ENCODE measurements around the gene TMED5. TPM values are rescaled to one million over a fixed set of nuclear protein-coding genes. Genes with fewer than 3 reads are reported as not detected.
"Not testable (repeated sequence)": the region's sequence is repeated elsewhere in the genome, so short reads cannot be mapped to it uniquely, and the experiment has no call there.

The TMED5 gene
- total and polyA plus RNA-seq, 4 experiments from 2014 or later, result 23.2 to 60.8 (median 48.3) TPM

DNA sequence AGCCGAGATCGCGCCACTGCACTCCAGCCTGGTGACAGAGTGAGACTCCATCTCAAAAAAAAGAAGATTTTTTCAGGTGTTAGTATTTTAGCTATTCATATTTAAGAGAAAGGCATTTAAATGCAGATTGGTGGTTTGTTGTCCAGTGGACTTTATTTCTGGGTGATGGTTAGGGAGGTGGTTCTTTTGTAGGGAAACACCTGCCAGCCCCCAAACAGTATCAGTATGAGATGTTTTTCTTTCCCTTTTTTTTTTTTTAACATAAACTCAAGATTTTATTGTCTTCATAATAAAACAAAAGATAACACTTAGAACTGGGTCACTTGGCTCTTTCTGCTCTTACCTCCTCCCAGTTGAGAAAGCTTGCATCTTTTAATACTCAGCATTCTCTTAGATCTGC is 10.2 kb upstream of the TMED5 start:
- no peak for DNase-seq
- Histone ChIP-seq H3K27me3 (ENCODE audit: insufficient read depth, low read length) (no peaks in the 10 kb centered on the region), H3K4me3 (ENCODE audit: low read length in 2 of 2) (no peak overlapping the region), H3K4me1 (ENCODE audit: insufficient read depth, low read length) (peaks cover under 1% of the 10 kb centered on the region), H3K27ac (ENCODE audit: low read depth, low read length) (no peak overlapping the region), H3K36me3 (ENCODE audit: insufficient read depth, low read length) (no peaks in the 10 kb centered on the region), H3K9me3 (ENCODE audit: control insufficient read depth in 1 of 2, low read length in 2 of 2) (no peaks in the 10 kb centered on the region)
- POLR2A ChIA-PET (ENCODE audit: partially characterized antibody), result no interaction called here
- intact Hi-C loops (cut with micrococcal nuclease), result no loop called here
- peak overlapping the region in 1 of 7 donors; percentile 32 for H3K27ac Mint-ChIP-seq
- no peaks in the 10 kb centered on the region for H3K9me3 Mint-ChIP-seq
- H3K27me3 Mint-ChIP-seq, result no peaks in the 10 kb centered on the region
- peaks cover 4 to 23% (median 11%) of the 10 kb centered on the region in 4 donors for H3K4me1 Mint-ChIP-seq
- no peak overlapping the region for H3K4me3 Mint-ChIP-seq
- peaks cover 7 to 29% of the 10 kb centered on the region in 2 donors for H3K36me3 Mint-ChIP-seq
- CTCF ChIA-PET (ENCODE audit: partially characterized antibody), result no interaction called here

DNA sequence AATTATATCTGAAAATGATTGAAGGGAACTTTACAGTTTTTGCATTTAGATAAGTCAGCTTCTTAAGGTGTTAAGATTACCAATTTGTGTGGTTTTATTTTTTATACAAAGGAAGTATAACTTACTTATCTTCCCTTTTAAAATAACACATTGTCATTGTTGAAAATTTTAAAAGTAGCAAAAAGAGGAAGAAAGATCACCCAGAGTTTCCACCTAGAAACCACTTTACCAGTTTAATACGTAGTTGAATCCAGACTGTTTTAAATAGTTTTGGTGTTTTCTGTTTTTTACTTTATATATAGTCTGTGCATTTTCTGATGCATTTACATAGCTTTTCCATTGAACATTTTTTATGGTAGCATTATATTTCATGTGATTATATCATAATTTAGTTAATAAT is 6.5 kb upstream of the TMED5 start:
- ChIA-PET CTCF (ENCODE audit: partially characterized antibody) (no interaction called here), POLR2A (ENCODE audit: partially characterized antibody) (no interaction called here)
- intact Hi-C loops (cut with micrococcal nuclease), result loop anchor here (10.0 kb wide), 1 partner anchor 718 kb away; the partner anchor contains the start of gene GCLM
- Mint-ChIP-seq H3K9me3 (no peaks in the 10 kb centered on the region), H3K27me3 (no peaks in the 10 kb centered on the region), H3K36me3 (peaks cover 5 to 19% of the 10 kb centered on the region in 2 donors), H3K27ac (no peak overlapping the region), H3K4me1 (peaks cover 14 to 49% (median 24%) of the 10 kb centered on the region in 4 donors), H3K4me3 (no peak overlapping the region)
- no peak overlapping the region for H3K4me3 ChIP-seq (ENCODE audit: low read length in 2 of 2)
- no peaks in the 10 kb centered on the region for H3K36me3 ChIP-seq (ENCODE audit: insufficient read depth, low read length)
- no peak overlapping the region for H3K27ac ChIP-seq (ENCODE audit: low read depth, low read length)
- H3K4me1 ChIP-seq (ENCODE audit: insufficient read depth, low read length), result peaks cover 22% of the 10 kb centered on the region
- no peak for DNase-seq
- no peaks in the 10 kb centered on the region for H3K27me3 ChIP-seq (ENCODE audit: insufficient read depth, low read length)
- H3K9me3 ChIP-seq (ENCODE audit: control insufficient read depth in 1 of 2, low read length in 2 of 2), result no peaks in the 10 kb centered on the region

DNA sequence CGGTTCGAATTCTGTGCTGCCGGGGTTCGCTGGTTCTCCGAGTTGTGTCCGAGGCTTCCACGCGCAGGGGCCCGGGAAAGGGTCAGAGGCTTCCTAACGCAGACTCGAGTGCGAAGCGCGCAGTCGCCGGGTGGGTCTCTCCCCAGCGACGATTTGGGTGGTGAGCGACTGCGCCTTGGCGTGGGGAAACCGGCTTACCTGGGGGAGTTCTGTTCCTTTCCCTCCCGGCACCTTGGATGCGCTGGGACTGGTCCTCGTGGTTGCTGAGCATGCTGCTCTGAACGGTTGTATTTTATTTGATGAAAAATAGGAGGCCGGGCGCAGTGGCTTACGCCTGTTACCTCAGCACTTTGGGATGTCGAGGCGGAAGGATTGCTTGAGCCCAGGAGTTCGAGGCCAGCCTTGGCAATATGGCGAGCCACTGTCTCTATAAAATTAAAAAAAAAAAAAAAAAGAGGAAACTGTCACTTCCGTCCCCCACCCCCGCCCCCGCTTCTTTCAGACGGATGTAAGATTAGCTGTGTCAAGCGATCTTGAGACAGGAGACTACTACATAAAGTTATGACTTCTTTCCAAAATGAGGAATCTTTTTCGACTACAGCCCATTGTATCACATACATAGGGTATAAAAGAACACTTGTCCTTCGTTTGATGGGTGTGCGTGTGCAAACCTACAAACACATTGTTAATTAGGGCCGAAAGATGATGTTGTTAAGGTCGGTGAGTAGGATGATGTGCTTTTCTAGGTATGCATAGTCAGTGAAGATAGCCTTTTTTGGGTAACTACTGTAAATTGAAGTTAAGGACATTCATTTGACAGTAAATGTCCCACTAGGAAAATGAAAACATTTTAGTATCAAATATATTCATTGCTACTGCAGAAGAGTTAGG is 755 bp upstream of the TMED5 start, which contains the start of gene CCDC18:
CCDC18 (plus strand) TSS at position 2 of the 891 bp plus-strand sequence. CDS start 2,638 bp downstream, outside the sequence.
- CTCF ChIA-PET (ENCODE audit: partially characterized antibody), result interaction anchor here (1.8 kb wide), 1 partner anchor 101 kb away, joined by 7 read pairs; no protein-coding TSS in a partner anchor
- H3K27me3 Mint-ChIP-seq, result no peaks in the 10 kb centered on the region

DNA sequence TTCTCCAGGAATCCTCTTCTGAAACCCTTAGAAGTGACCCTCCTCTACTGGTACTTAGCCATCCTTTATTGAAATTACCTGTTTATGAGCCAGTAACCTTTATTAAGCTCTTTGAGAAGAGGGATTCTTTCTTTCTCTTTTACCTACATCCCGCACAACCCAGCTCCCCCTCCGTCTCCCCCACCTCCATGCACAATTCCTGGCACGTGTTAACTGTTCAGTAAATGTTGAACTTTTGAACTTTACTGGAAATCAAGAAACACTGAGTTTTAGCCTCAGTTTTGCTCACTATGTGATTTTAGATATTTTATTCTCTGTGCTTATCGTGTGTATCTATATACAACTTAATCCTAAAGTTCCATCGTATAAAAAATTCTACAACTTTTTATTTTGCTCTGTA is 1.8 kb downstream of the TMED5 start:
- Mint-ChIP-seq H3K4me3 (peak overlapping the region; percentile 89 to 99 (median 93)), H3K36me3 (peaks cover 10 to 36% of the 10 kb centered on the region in 2 donors), H3K27ac (peak overlapping the region in 6 of 7 donors; percentile 66 to 99 (median 88)), H3K27me3 (no peaks in the 10 kb centered on the region), H3K4me1 (peaks cover 30 to 72% (median 48%) of the 10 kb centered on the region in 4 donors), H3K9me3 (no peaks in the 10 kb centered on the region)
- intact Hi-C loops (cut with micrococcal nuclease), result no loop called here
- H3K4me1 ChIP-seq (ENCODE audit: insufficient read depth, low read length), result peaks cover 71% of the 10 kb centered on the region
- POLR2A ChIA-PET (ENCODE audit: partially characterized antibody), result no interaction called here
- CTCF ChIA-PET (ENCODE audit: partially characterized antibody), result interaction anchor here (0.7 kb wide), 1 partner anchor 360 kb away, joined by 3 read pairs; no protein-coding TSS in a partner anchor
- H3K36me3 ChIP-seq (ENCODE audit: insufficient read depth, low read length), result peaks cover 6% of the 10 kb centered on the region
- no peaks in the 10 kb centered on the region for H3K27me3 ChIP-seq (ENCODE audit: insufficient read depth, low read length)
- H3K27ac ChIP-seq (ENCODE audit: low read depth, low read length), result peak overlapping the region; percentile 98
- DNase-seq, result no peak
- no peaks in the 10 kb centered on the region for H3K9me3 ChIP-seq (ENCODE audit: control insufficient read depth in 1 of 2, low read length in 2 of 2)
- H3K4me3 ChIP-seq (ENCODE audit: low read length in 2 of 2), result peak overlapping the region; percentile 84 to 99

More for the DNA sequence above, 755 bp upstream of the TMED5 start, which contains the start of gene CCDC18:
- DNase-seq, result peak in 1 of 5 donors; percentile 62
- intact Hi-C loops (cut with micrococcal nuclease), result loop anchor here (1.0 to 10.0 kb wide), 11 partner anchors 26 to 1892 kb away; partner anchors contain the start of genes ABCD3, ALG14, DIPK1A and DR1
- POLR2A ChIA-PET (ENCODE audit: partially characterized antibody), result interaction anchor here (0.6 to 1.4 kb wide), 7 partner anchors 17 to 164 kb away, joined by 3 to 10 read pairs (median 4); partner anchors contain the start of gene MTF2
- Histone ChIP-seq H3K4me3 (ENCODE audit: low read length in 2 of 2) (peak within 1 kb of the TSS; percentile 84 to 99), H3K4me1 (ENCODE audit: insufficient read depth, low read length) (peaks cover 57% of the 10 kb centered on the region), H3K36me3 (ENCODE audit: insufficient read depth, low read length) (peaks cover 2% of the 10 kb centered on the region), H3K27ac (ENCODE audit: low read depth, low read length) (peak within 1 kb of the TSS; percentile 98), H3K27me3 (ENCODE audit: insufficient read depth, low read length) (no peaks in the 10 kb centered on the region), H3K9me3 (ENCODE audit: control insufficient read depth in 1 of 2, low read length in 2 of 2) (no peaks in the 10 kb centered on the region)
- H3K4me1 Mint-ChIP-seq, result peaks cover 28 to 72% (median 41%) of the 10 kb centered on the region in 4 donors
- no peaks in the 10 kb centered on the region for H3K9me3 Mint-ChIP-seq
- peak within 1 kb of the TSS; percentile 89 to 99 (median 93) for H3K4me3 Mint-ChIP-seq
- H3K36me3 Mint-ChIP-seq, result peaks cover 4 to 29% of the 10 kb centered on the region in 2 donors
- peak within 1 kb of the TSS; percentile 90 to 99 (median 96) for H3K27ac Mint-ChIP-seq

DNA sequence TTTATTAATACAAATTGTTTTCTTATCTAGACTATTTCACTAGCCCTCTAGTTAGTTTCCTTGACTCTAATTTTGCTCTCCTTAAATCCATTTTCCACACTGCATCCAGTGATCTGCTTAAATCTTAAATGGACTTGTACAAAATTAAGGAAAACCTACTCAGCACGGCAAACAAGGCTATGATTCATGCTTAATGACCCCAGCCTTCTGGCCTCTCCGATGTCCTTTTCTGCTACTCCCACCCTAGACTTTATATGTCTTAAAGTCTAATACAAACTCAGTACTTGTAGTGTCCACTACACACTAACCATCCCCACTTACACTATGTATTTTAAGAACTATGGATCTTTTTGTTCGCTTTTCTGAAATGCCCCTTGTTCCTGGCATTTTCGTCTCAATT is 2.2 kb downstream of the TMED5 start:
- H3K4me3 ChIP-seq (ENCODE audit: low read length in 2 of 2), result peak overlapping the region; percentile 84 to 99
- peak overlapping the region in 6 of 7 donors; percentile 18 to 96 (median 80) for H3K27ac Mint-ChIP-seq

DNA sequence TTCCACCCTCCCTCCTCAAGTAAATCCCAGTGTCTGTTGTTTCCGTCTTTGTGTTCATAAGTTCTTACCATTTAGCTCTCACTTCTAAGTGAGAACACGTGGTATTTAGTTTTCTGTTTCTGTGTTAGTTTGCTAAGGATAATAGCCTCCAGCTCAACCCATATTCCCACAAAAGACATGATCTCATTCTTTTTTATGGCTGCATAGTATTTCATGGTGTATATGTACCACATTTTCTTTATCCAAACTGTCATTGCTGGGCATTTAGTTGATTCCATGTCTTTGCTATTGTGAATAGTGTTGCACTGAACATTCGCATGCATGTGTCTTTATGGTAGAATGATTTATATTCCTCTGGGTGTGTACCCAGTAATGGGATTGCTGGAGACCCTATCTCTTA is 5.6 kb downstream of the TMED5 start:
- POLR2A ChIA-PET (ENCODE audit: partially characterized antibody); intact Hi-C loops (cut with micrococcal nuclease); H3K4me3 ChIP-seq (ENCODE audit: low read length in 2 of 2); H3K9me3 ChIP-seq (ENCODE audit: control insufficient read depth in 1 of 2, low read length in 2 of 2); H3K27ac ChIP-seq (ENCODE audit: low read depth, low read length); DNase-seq; H3K9me3 Mint-ChIP-seq; CTCF ChIA-PET (ENCODE audit: partially characterized antibody); H3K27me3 ChIP-seq (ENCODE audit: insufficient read depth, low read length); H3K27me3 Mint-ChIP-seq; H3K36me3 ChIP-seq (ENCODE audit: insufficient read depth, low read length): not testable (repeated sequence)
- H3K4me1 ChIP-seq (ENCODE audit: insufficient read depth, low read length), result peaks cover 71% of the 10 kb centered on the region
- peak overlapping the region in 2 of 8 donors; percentile 13 to 57 for H3K4me3 Mint-ChIP-seq
- H3K27ac Mint-ChIP-seq, result peak overlapping the region in 2 of 7 donors; percentile 45 to 57
- H3K36me3 Mint-ChIP-seq, result peaks cover 22 to 39% of the 10 kb centered on the region in 2 donors
- peaks cover 45 to 76% (median 64%) of the 10 kb centered on the region in 4 donors for H3K4me1 Mint-ChIP-seq

More for the DNA sequence above, 2.2 kb downstream of the TMED5 start:
- no peaks in the 10 kb centered on the region for H3K9me3 ChIP-seq (ENCODE audit: control insufficient read depth in 1 of 2, low read length in 2 of 2)
- H3K36me3 ChIP-seq (ENCODE audit: insufficient read depth, low read length), result peaks cover 6% of the 10 kb centered on the region
- intact Hi-C loops (cut with micrococcal nuclease), result no loop called here
- no peak overlapping the region for H3K27ac ChIP-seq (ENCODE audit: low read depth, low read length)
- peaks cover 71% of the 10 kb centered on the region for H3K4me1 ChIP-seq (ENCODE audit: insufficient read depth, low read length)
- peak overlapping the region; percentile 89 to 99 (median 93) for H3K4me3 Mint-ChIP-seq
- peaks cover 33 to 76% (median 51%) of the 10 kb centered on the region in 4 donors for H3K4me1 Mint-ChIP-seq
- H3K36me3 Mint-ChIP-seq, result peaks cover 10 to 38% of the 10 kb centered on the region in 2 donors
- H3K27me3 ChIP-seq (ENCODE audit: insufficient read depth, low read length), result no peaks in the 10 kb centered on the region
- ChIA-PET CTCF (ENCODE audit: partially characterized antibody) (interaction anchor here (0.7 kb wide), 1 partner anchor 359 kb away, joined by 3 read pairs; no protein-coding TSS in a partner anchor), POLR2A (ENCODE audit: partially characterized antibody) (no interaction called here)
- H3K27me3 Mint-ChIP-seq, result no peaks in the 10 kb centered on the region
- no peak for DNase-seq
- no peaks in the 10 kb centered on the region for H3K9me3 Mint-ChIP-seq

DNA sequence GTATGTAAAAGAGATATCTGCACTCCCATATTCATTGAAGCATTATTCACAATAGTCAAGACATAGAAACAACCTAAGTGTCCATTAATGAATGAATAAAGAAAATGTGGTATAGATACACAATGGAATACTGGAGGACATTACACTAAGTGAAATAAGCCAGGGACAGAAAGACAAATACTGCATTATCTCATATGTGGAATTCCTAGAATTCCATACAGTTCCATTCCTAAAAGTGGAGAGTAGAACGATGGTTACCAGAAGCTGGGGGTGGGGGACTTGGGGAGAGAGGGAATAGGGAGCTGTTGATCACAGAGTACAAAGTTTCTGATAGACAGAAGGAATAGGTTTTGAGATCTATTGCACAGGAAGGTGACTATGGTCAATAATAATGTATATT is 7.4 kb downstream of the TMED5 start:
- POLR2A ChIA-PET (ENCODE audit: partially characterized antibody), result interaction anchor here (1.7 kb wide), 1 partner anchor 94 kb away, joined by 4 read pairs; the partner anchor contains the start of gene MTF2
- Mint-ChIP-seq H3K9me3 (peaks cover 0 to 12% (median 3%) of the 10 kb centered on the region in 8 donors), H3K4me3 (peak overlapping the region in 7 of 8 donors; percentile 11 to 77 (median 51)), H3K27me3 (no peaks in the 10 kb centered on the region), H3K27ac (peak overlapping the region in 2 of 7 donors; percentile 9 to 26), H3K4me1 (peaks cover 47 to 80% (median 65%) of the 10 kb centered on the region in 4 donors), H3K36me3 (peaks cover 37 to 38% of the 10 kb centered on the region in 2 donors)
- Histone ChIP-seq H3K27ac (ENCODE audit: low read depth, low read length) (no peak overlapping the region), H3K9me3 (ENCODE audit: control insufficient read depth in 1 of 2, low read length in 2 of 2) (no peaks in the 10 kb centered on the region), H3K4me3 (ENCODE audit: low read length in 2 of 2) (no peak overlapping the region), H3K4me1 (ENCODE audit: insufficient read depth, low read length) (peaks cover 57% of the 10 kb centered on the region), H3K36me3 (ENCODE audit: insufficient read depth, low read length) (peaks cover 10% of the 10 kb centered on the region), H3K27me3 (ENCODE audit: insufficient read depth, low read length) (no peaks in the 10 kb centered on the region)
- intact Hi-C loops (cut with micrococcal nuclease), result no loop called here
- CTCF ChIA-PET (ENCODE audit: partially characterized antibody), result interaction anchor here (0.9 to 1.3 kb wide), 3 partner anchors 8 to 152 kb away, joined by 3 to 4 read pairs (median 3); no protein-coding TSS in a partner anchor
- DNase-seq, result no peak
